HepG2 (cell line): ENCODE data around the gene ACTL7B. TPM values are rescaled to one million over a fixed set of nuclear protein-coding genes. Genes with fewer than 3 reads are reported as not detected.

Source experiments
- ATF7 ChIP-seq, 2 experiments: fragments of 450-650 bp in 1 of 2; sonication (generic) in 1 of 2; formaldehyde crosslinking in 1 of 2; IDR thresholded peaks; 2 replicates each; pipeline versions ENCODE4 v1.4.0 to v1.6.1; 2016 to 2020; ENCODE audit warnings: antibody characterized with exemption in 1 of 2, mild to moderate bottlenecking in 1 of 2, missing genetic modification reagents in 1 of 2
- ATM ChIP-seq: fragments of 450-650 bp; IDR thresholded peaks from 2 replicates; pipeline ENCODE4 v1.7.1; 2017; ENCODE audit warnings: mild to moderate bottlenecking, borderline replicate concordance
- ATRX ChIP-seq: sonication (generic); formaldehyde crosslinking; IDR thresholded peaks from 2 replicates; pipeline ENCODE4 v1.4.0; 2020; ENCODE audit warnings: missing genetic modification reagents, borderline replicate concordance
- CERS6 ChIP-seq: sonication (generic); formaldehyde crosslinking; IDR thresholded peaks from 2 replicates; pipeline ENCODE4 v1.5.0; 2020; ENCODE audit warnings: missing genetic modification reagents
- DNMT3B ChIP-seq: conservative IDR thresholded peaks from 2 replicates; pipeline ENCODE4 v1.6.1; 2016; ENCODE audit warnings: missing biosample characterization, control low read depth
- GATAD1 ChIP-seq: IDR thresholded peaks from 2 replicates; pipeline ENCODE4 v1.6.1; 2016; ENCODE audit warnings: missing genetic modification reagents, missing compliant biosample characterization
- JUN ChIP-seq: sonication (generic); formaldehyde crosslinking; IDR thresholded peaks from 2 replicates; pipeline ENCODE4 v1.4.0; 2020; ENCODE audit warnings: mild to moderate bottlenecking, missing genetic modification reagents
- KDM4B ChIP-seq: sonication (generic); formaldehyde crosslinking; IDR thresholded peaks from 2 replicates; pipeline ENCODE4 v1.4.0; 2020; ENCODE audit warnings: missing genetic modification reagents
- MIER3 ChIP-seq: IDR thresholded peaks from 2 replicates; pipeline ENCODE4 v1.6.1; 2016; ENCODE audit warnings: missing compliant biosample characterization, borderline replicate concordance
- MXD4 ChIP-seq: IDR thresholded peaks from 2 replicates; pipeline ENCODE4 v1.6.1; 2016; ENCODE audit warnings: mild to moderate bottlenecking, missing biosample characterization, missing genetic modification reagents
- NCOR1 ChIP-seq: fragments of 200-600 bp; sonication (generic); IDR thresholded peaks from 2 replicates; pipeline ENCODE4 v1.7.0; 2017; ENCODE audit warnings: antibody characterized with exemption, low read length, borderline replicate concordance
- NKX3-1 ChIP-seq: sonication (generic); formaldehyde crosslinking; IDR thresholded peaks from 2 replicates; pipeline ENCODE4 v1.5.0; 2020; ENCODE audit warnings: missing genetic modification reagents
- NR2C2 ChIP-seq: sonication (generic); formaldehyde crosslinking; IDR thresholded peaks from 2 replicates; pipeline ENCODE4 v1.4.0; 2020; ENCODE audit warnings: missing genetic modification reagents, mild to moderate bottlenecking, moderate library complexity, borderline replicate concordance
- PAF1 ChIP-seq: IDR thresholded peaks from 2 replicates; pipeline ENCODE4 v1.6.1; 2016; ENCODE audit warnings: missing genetic modification reagents, missing compliant biosample characterization
- PRDM15 ChIP-seq: sonication (generic); formaldehyde crosslinking; IDR thresholded peaks from 2 replicates; pipeline ENCODE4 v1.4.0; 2020; ENCODE audit warnings: missing genetic modification reagents
- SMC3 ChIP-seq: IDR thresholded peaks from 2 replicates; pipeline ENCODE4 v1.6.1; 2011; ENCODE audit warnings: low read length, improper control_type of control experiment
- SP4 ChIP-seq: sonication (generic); formaldehyde crosslinking; IDR thresholded peaks from 2 replicates; pipeline ENCODE4 v1.8.1; 2023; ENCODE audit warnings: mild to moderate bottlenecking, missing genetic modification reagents
- TBX2 ChIP-seq: sonication (generic); formaldehyde crosslinking; IDR thresholded peaks from 2 replicates; pipeline ENCODE4 v1.5.0; 2020; ENCODE audit warnings: missing genetic modification reagents, mild to moderate bottlenecking, borderline replicate concordance
- U2AF2 ChIP-seq: fragments of 200-400 bp; formaldehyde crosslinking; IDR thresholded peaks from 2 replicates; pipeline ENCODE4 v1.6.1; 2017; ENCODE audit warnings: low read depth, mild to moderate bottlenecking, low read length
- YEATS4 ChIP-seq: sonication (generic); formaldehyde crosslinking; IDR thresholded peaks from 2 replicates; pipeline ENCODE4 v1.4.0; 2020; ENCODE audit warnings: missing genetic modification reagents, borderline replicate concordance
- ZNF225 ChIP-seq: sonication (generic); formaldehyde crosslinking; IDR thresholded peaks from 2 replicates; pipeline ENCODE4 v1.4.0; 2020; ENCODE audit warnings: mild to moderate bottlenecking, missing genetic modification reagents
- ZNF335 ChIP-seq: sonication (generic); formaldehyde crosslinking; IDR thresholded peaks from 2 replicates; pipeline ENCODE4 v1.4.0; 2020; ENCODE audit warnings: missing genetic modification reagents
- ZNF550 ChIP-seq: sonication (generic); formaldehyde crosslinking; IDR thresholded peaks from 2 replicates; pipeline ENCODE4 v1.4.0; 2020; ENCODE audit warnings: mild to moderate bottlenecking, missing genetic modification reagents, borderline replicate concordance
- ZNF580 ChIP-seq: IDR thresholded peaks from 2 replicates; pipeline ENCODE4 v1.6.1; 2016; ENCODE audit warnings: low read depth, borderline replicate concordance
- ZNF639 ChIP-seq: conservative IDR thresholded peaks from 2 replicates; pipeline ENCODE4 v1.6.1; 2018; ENCODE audit warnings: missing genetic modification reagents
- ZNF83 ChIP-seq: sonication (generic); formaldehyde crosslinking; IDR thresholded peaks from 2 replicates; pipeline ENCODE4 v1.4.0; 2020; ENCODE audit warnings: missing genetic modification reagents, mild to moderate bottlenecking, borderline replicate concordance
- polyA plus RNA-seq, 8 experiments: library from polyadenylated mRNA; depleted of rRNA in 3 of 8; stranded (reverse) in 7 of 8; unstranded in 1 of 8; fragments of >200 nt; fragmentation: Illumina TruSeq in 4 of 8; extraction: Trizol in 4 of 8; gene quantifications; 2 replicates each; pipeline versions ENCODE4 v1.2.1 to v1.2.3, GENCODE V29; 2011 to 2016; ENCODE audit warnings: low read depth in 4 of 8, missing spikeins in 1 of 8, mixed read lengths in 1 of 8; ENCODE audit not compliant: insufficient read depth in 1 of 8
- total RNA-seq, 5 experiments: library from RNA; depleted of rRNA; stranded (reverse); fragments of >200 nt; fragmentation: Illumina TruSeq; extraction: Trizol; gene quantifications; 2 replicates each; pipeline ENCODE4 v1.2.3, GENCODE V29; 2016; ENCODE audit warnings: low read depth in 1 of 5

The ACTL7B gene
- total and polyA plus RNA-seq, 2 of the 13 experiments (the other 11 are each of a cell fraction or from before 2014, with no cell fraction given): 0.07 to 0.11 TPM

- TF ChIP-seq ZNF639 (CRISPR knock-in tag): no peak
- no peak for TF ChIP-seq ZNF225
- TF ChIP-seq SP4 (CRISPR knock-in tag): no peak
- no peak; the same call in 1 of the 2 replicates for TF ChIP-seq NCOR1
- peak; percentile 92 for TF ChIP-seq MIER3 (CRISPR knock-in tag)
- peak; percentile 38; the same call in 1 of the 2 replicates for TF ChIP-seq ZNF580 (CRISPR knock-in tag)
- TF ChIP-seq JUN (CRISPR knock-in tag): no peak
- no peak for TF ChIP-seq CERS6 (CRISPR knock-in tag)
- no peak for TF ChIP-seq ZNF335 (CRISPR knock-in tag)
- peak; percentile 74; the same call in 1 of the 2 replicates for TF ChIP-seq NR2C2 (CRISPR knock-in tag)
- no peak for TF ChIP-seq ATRX (CRISPR knock-in tag)
- TF ChIP-seq SMC3: no peak
- no peak for TF ChIP-seq ZNF83 (CRISPR knock-in tag)
- TF ChIP-seq YEATS4 (CRISPR knock-in tag): no peak
- no peak for TF ChIP-seq KDM4B (CRISPR knock-in tag)
- no peak for TF ChIP-seq GATAD1 (CRISPR knock-in tag)
- TF ChIP-seq ATF7 (IDR thresholded peaks at IDR 0.05): no peak
- TF ChIP-seq ATF7 (CRISPR knock-in tag; IDR thresholded peaks at IDR 0.05): no peak
- no peak for TF ChIP-seq NKX3-1 (CRISPR knock-in tag)
- TF ChIP-seq PAF1 (CRISPR knock-in tag): peak; percentile 89
- TF ChIP-seq PRDM15 (CRISPR knock-in tag): no peak
- no peak for TF ChIP-seq ATM
- TF ChIP-seq DNMT3B (CRISPR knock-in tag): no peak
- peak; percentile 50; the same call in 1 of the 2 replicates for TF ChIP-seq MXD4 (CRISPR knock-in tag)
- no peak for TF ChIP-seq U2AF2
- TF ChIP-seq ZNF550: no peak
- peak; percentile 82 for TF ChIP-seq TBX2
Observed at GRCh38 chr9:108869092-108869725, 13.4 kb upstream of the ACTL7B start (continued).
